Activated T-cell treated with anti-CD3 and anti-CD28 coated beads for 24 hours (primary cell): Measurements from ENCODE around the gene RPAIN.
A peak's percentile ranks its signal among the peaks of the same experiment; 100 is the strongest.

Source experiments
- DNase-seq: peaks from one replicate; pipeline ENCODE4 v3.0.0-alpha.2; 2020; ENCODE audit warnings: low read depth

The RPAIN gene

DNA sequence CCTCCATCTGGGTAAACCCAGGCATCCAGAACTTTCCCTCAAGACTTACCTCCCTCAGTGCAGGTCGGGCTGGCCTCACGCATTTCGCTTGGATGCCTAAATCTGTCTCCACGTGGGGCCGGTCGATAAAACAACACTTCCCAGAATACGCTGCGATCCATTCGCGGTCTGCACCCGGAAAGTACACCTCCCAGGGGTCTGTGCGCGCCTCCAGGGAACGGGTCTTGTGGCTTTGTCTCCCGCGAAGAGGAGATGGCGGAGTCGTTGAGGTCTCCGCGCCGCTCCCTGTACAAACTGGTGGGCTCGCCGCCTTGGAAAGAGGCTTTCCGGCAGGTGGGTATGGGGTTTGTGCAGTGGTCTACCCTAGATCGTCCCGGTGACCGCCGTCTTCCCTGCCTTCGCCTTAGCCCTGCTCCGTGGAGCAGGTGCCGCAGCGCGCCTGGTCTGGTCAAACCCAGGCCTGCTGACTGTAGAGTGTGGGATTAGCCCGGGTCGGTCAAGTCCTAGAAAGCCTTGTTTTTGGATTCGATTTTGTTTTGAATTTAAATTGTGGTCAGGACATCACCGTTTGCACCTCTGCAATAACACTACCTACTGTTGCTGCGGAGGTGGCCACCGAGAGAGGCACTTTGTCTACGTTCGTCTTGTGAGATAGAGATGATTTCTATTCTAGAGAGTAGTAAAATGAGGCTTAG lies at the start of gene RPAIN:
TSS of gene RPAIN (plus strand) at position 224 of the 695 bp plus-strand sequence. CDS start at position 253, 29 bp downstream.
- DNase-seq = peak; percentile 83

- DNase-seq = no peak
Measured at GRCh38 chr17:5370411-5370810, 49.6 kb upstream of the RPAIN start.

DNA sequence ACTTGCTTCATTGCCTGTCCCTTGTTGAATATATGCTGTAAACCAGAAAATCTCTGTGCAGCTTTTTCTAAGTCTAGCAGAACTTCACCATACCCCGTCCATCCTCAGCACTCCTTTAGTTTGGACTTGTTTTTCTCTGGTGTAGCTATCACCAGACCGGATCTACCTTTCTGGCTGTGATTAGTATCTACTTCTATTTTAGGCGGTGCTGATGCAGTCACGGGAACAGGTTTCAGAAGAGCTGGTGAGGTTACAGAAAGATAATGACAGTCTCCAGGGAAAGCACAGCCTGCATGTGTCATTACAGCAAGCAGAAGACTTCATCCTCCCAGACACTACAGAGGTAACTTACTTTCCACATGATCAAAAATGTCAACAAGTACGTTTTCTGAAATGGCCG lies 46.9 kb upstream of the RPAIN start:
- DNase-seq = no peak

GRCh38 chr17:5378566-5379207 lies 41.3 kb upstream of the RPAIN start:
- DNase-seq = no peak

DNA sequence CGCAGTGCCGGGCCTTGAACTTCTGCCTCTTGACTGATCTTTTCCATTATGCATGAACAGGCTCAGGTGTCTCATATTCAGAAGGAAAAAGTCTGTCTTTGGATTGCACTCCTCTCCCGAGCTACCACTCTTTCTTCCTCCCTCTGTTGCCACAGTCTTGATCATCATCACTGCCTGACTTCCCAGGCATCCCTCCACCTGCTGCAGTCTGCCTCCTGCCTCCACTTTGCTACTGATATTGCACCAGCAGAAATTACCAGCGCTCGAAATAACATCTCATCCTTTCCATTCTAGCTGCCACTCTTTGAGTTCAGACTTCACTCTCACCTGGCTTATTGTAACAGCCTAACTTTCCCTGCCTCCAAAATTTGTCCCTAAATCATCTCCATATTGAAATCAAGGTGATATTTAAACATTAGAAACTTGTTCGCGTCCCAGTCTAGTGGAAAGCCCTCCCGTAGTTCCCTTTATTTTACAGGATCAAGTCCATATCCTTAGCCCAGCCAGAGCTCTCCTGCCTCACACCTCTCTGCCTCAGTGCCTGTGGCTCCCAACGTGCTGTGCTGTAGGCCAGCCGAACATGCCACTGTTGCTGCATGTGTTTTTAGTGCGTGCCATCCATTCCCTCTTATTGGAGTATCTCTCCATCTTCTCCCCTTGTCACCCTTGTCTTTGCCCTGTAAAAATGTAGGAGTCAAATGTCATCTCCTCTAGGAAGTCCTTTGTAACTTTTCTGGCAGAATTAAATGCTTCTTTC lies 40.5 kb upstream of the RPAIN start:
- DNase-seq = no peak

DNA sequence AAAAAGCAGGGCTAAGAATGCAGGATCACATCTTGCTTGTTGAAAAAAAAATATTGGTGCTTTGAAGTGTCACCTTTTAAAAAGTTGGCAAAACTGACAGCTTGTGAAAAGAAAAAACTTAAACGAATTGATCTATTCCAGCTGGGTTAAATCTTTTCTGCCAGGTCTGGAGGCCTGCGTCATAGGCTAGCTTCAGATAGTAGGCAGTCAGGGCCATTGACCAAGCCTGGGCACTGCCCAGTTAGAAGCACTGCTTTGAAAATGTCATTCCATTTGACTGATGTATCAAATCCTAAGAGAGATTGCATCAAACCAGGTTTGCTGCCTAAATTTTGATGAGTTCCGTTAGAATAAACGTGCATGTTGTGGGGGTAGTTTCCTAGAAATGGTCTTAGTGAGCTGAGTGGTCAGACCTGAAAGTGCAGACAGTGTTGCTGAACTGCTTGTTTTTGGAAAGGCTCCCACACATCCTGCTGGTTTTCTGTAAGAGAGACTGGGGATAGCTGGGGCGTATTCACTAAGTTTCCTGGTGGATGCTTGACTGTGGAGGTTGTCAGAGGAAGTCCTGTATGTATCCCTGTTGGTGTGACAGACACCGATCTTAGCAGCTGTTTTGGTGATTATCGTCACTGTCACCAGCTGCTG lies 39.4 kb upstream of the RPAIN start:
- no peak for DNase-seq

DNA sequence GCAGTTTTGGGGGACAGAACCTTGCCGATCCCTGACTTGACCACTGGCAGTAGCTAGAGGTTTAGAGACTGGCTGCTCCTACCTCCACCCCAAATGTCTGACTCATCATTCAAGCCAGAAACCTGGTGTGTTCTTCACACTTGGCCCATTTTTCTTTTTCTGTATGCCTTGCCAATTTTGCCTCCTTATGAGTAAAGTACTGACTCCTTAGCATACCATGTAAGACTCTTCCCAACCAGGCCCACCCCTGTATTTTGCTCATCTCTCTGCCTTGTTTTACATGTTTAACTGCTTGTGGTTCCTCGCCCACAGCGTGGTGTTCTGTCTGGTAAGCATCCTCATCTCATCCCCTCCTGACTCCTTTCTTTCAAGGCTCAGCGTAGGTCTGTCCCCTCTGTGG lies 38.4 kb upstream of the RPAIN start:
- no peak for DNase-seq

GRCh38 chr17:5391678-5392077 lies 28.3 kb upstream of the RPAIN start:
- no peak for DNase-seq

GRCh38 chr17:5396612-5397011 lies 23.4 kb upstream of the RPAIN start:
- DNase-seq = no peak

GRCh38 chr17:5399767-5400166 lies 20.2 kb upstream of the RPAIN start:
- DNase-seq = no peak

- no peak for DNase-seq
Measured at GRCh38 chr17:5405400-5405799, 14.6 kb upstream of the RPAIN start.

- DNase-seq = no peak
Measured at GRCh38 chr17:5408186-5408585, 11.8 kb upstream of the RPAIN start.

DNA sequence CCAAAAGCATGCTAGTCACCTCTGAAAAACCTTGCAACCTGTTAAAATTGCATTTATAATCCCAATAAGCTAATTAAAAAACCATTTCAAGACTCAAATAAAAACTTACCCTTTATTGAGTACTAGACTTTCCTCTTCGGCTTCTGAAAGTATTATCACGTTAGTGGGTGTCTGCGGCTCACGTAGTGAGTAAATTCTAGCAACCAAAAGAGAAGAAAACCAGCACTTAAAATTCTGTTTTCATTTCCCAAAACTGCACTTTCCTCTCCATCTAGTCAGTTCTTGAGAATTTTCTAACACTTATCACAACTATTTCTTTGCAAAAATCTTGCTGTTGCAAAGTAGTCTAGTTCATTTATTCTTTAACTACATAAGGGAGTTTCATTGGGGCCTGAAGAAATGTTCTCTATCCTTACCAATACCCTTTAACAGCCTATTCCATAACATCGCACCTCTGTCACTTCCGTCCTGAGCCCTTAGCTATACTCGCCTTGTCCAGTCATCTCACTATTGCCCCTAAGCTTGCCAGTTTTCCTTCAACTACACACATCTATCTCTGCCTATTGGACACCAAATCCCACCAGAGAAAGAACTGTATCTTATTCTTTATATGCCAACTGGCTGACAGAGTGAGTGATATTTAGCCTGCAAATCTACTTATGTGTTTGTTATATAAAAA lies 9.2 kb upstream of the RPAIN start:
- no peak for DNase-seq

GRCh38 chr17:5413682-5414081 lies 6.3 kb upstream of the RPAIN start:
- no peak for DNase-seq

GRCh38 chr17:5416901-5417300 lies 3.1 kb upstream of the RPAIN start:
- no peak for DNase-seq

DNA sequence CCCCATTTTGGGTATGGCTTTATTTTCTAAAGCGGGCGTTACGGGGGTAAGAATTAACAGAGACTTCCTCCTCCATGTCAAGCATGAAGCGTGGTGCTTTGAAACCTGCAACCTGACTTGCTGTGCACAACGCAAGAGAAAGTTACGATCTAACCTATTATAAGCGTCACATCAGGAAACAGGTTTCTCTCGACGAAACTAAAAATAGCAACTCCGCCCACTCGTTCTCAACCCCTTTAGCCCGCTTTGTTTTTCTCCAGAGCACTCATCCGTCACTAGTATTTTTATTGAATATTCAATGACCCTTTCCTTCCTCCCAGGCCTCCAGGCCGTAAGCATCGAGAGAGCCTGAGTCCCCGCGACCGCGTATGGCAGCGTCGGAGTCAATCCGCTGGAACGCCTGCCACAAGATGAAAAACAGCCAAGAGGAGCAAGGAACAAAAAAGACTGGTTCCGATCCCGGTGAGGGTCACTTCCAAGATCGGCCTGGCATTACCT lies 1.1 kb upstream of the RPAIN start:
- peak; percentile 69 for DNase-seq

- DNase-seq = peak; percentile 97
Measured at GRCh38 chr17:5419356-5419958, 525 bp upstream of the RPAIN start, which contains the start of gene NUP88. Gene NUP88 (minus strand): TSS chr17:5419662. CDS start chr17:5419650, 12 bp downstream.

GRCh38 chr17:5422505-5422904 lies 2.5 kb downstream of the RPAIN start:
- DNase-seq = no peak

DNA sequence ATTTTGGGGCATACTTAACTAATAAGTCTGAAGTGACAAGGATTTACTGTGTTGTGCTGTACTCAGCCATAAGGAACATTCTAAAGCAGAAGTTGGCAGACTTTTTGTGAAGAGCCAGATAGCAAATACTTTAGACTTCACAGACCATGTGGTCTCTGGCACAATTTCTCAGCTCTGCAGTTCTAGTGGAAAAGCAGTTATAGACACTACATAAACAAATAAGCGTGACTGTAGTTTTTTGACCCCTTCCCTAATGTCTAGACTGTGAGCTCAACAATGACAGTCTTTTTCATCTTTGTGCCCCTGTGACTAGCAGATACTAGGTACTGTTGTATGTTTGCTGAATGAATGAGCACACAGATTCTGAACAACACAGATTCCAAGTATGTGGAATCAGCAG lies 4.9 kb downstream of the RPAIN start:
- no peak for DNase-seq

DNA sequence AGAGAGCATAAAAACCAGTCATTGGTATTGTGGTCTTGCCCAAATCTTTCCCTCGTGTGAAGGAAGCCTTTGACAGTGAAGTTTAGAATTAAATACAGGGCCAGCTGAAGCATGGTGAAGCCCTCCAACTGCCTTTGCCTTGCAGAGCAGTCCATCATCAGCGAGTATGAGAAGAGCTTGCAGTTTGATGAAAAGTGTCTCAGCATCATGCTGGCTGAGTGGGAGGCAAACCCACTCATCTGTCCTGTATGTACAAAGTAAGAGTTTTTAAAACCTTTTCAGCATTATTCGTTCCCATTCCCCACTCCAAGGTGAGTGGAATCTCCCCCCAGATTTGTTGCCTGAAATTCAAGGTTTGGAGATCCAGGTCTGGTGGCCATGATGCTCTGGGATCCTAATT lies 5.8 kb downstream of the RPAIN start:
- no peak for DNase-seq

GRCh38 chr17:5429191-5429887 lies 9.4 kb downstream of the RPAIN start:
- DNase-seq = no peak
